Thyroid gland (tissue), 4 donors: ENCODE results near the gene ZNF678.

Experiments used
- POLR2A ChIP-seq, 2 donors: fragments of 450-650 bp; IDR thresholded peaks; one replicate each; pipeline ENCODE4 v1.6.1; 2017; ENCODE audit warnings: antibody characterized with exemption in 2 of 2, mild to moderate bottlenecking in 2 of 2, moderate library complexity in 1 of 2
- TF ChIP-seq, protein P1 (sequence below), 6 experiments: fragments of 200-600 bp in 3 of 6; fragments of 450-650 bp in 3 of 6; sonication (generic) in 3 of 6; IDR thresholded peaks; one replicate each; pipeline ENCODE4 v1.5.1; 2016 to 2019; ENCODE audit warnings: antibody characterized with exemption in 6 of 6, mild to moderate bottlenecking in 2 of 6, inconsistent platforms in 1 of 6, moderate library complexity in 1 of 6

- no peak for TF ChIP-seq POLR2A (IDR thresholded peaks at IDR 0.05)
- TF ChIP-seq, protein P1, sequence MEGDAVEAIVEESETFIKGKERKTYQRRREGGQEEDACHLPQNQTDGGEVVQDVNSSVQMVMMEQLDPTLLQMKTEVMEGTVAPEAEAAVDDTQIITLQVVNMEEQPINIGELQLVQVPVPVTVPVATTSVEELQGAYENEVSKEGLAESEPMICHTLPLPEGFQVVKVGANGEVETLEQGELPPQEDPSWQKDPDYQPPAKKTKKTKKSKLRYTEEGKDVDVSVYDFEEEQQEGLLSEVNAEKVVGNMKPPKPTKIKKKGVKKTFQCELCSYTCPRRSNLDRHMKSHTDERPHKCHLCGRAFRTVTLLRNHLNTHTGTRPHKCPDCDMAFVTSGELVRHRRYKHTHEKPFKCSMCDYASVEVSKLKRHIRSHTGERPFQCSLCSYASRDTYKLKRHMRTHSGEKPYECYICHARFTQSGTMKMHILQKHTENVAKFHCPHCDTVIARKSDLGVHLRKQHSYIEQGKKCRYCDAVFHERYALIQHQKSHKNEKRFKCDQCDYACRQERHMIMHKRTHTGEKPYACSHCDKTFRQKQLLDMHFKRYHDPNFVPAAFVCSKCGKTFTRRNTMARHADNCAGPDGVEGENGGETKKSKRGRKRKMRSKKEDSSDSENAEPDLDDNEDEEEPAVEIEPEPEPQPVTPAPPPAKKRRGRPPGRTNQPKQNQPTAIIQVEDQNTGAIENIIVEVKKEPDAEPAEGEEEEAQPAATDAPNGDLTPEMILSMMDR (IDR thresholded peaks at IDR 0.05): no peak
Observed at GRCh38 chr1:227548119-227548397, 15.3 kb upstream of the ZNF678 start.
